ENCODE data around the gene SRRM5.
"Not testable (repeated sequence)": the region's sequence is repeated elsewhere in the genome, so short reads cannot be mapped to it uniquely, and the experiment has no call there.

Gene SRRM5

GRCh38 chr19:43594081-43594697 lies 17.7 kb upstream of the SRRM5 start:
- no peaks in the 10 kb centered on the region for H3K9me3 ChIP-seq (ENCODE audit: control insufficient read depth, low read length)
- no peak for DNase-seq (ENCODE audit: low read depth)
- H3K4me1 ChIP-seq (ENCODE audit: control insufficient read depth, insufficient read depth, low read length), result peaks cover 37% of the 10 kb centered on the region
- peak overlapping the region; percentile 90 for H3K4me3 ChIP-seq (ENCODE audit: low read length)
- no peaks in the 10 kb centered on the region for H3K27me3 ChIP-seq (replicated peaks; ENCODE audit: control insufficient read depth, insufficient read depth, low read length)
- H3K9ac ChIP-seq (ENCODE audit: low read length), result peak overlapping the region; percentile 95
- H3K36me3 ChIP-seq (ENCODE audit: control insufficient read depth, insufficient read depth, low read length, severe bottlenecking), result peaks cover 35% of the 10 kb centered on the region

- Histone ChIP-seq H3K9me3 (ENCODE audit: control insufficient read depth, low read length) (no peaks in the 10 kb centered on the region), H3K4me1 (ENCODE audit: control insufficient read depth, insufficient read depth, low read length) (peaks cover 34% of the 10 kb centered on the region), H3K4me3 (ENCODE audit: low read length) (peak overlapping the region; percentile 90), H3K36me3 (ENCODE audit: control insufficient read depth, insufficient read depth, low read length, severe bottlenecking) (peaks cover 41% of the 10 kb centered on the region), H3K27me3 (replicated peaks; ENCODE audit: control insufficient read depth, insufficient read depth, low read length) (no peaks in the 10 kb centered on the region), H3K9ac (ENCODE audit: low read length) (peak overlapping the region; percentile 95)
- DNase-seq (ENCODE audit: low read depth), result peak; percentile 82
These were observed 16.9 kb upstream of the SRRM5 start for GRCh38 chr19:43594710-43595604.

GRCh38 chr19:43595605-43595998 lies 16.3 kb upstream of the SRRM5 start:
- no peak for DNase-seq (ENCODE audit: low read depth)
- H3K36me3 ChIP-seq (ENCODE audit: control insufficient read depth, insufficient read depth, low read length, severe bottlenecking), result peaks cover 40% of the 10 kb centered on the region
- peak overlapping the region; percentile 90 for H3K4me3 ChIP-seq (ENCODE audit: low read length)
- H3K9ac ChIP-seq (ENCODE audit: low read length), result peak overlapping the region; percentile 95
- no peaks in the 10 kb centered on the region for H3K27me3 ChIP-seq (replicated peaks; ENCODE audit: control insufficient read depth, insufficient read depth, low read length)
- H3K9me3 ChIP-seq (ENCODE audit: control insufficient read depth, low read length), result no peaks in the 10 kb centered on the region
- H3K4me1 ChIP-seq (ENCODE audit: control insufficient read depth, insufficient read depth, low read length), result peaks cover 28% of the 10 kb centered on the region

DNA sequence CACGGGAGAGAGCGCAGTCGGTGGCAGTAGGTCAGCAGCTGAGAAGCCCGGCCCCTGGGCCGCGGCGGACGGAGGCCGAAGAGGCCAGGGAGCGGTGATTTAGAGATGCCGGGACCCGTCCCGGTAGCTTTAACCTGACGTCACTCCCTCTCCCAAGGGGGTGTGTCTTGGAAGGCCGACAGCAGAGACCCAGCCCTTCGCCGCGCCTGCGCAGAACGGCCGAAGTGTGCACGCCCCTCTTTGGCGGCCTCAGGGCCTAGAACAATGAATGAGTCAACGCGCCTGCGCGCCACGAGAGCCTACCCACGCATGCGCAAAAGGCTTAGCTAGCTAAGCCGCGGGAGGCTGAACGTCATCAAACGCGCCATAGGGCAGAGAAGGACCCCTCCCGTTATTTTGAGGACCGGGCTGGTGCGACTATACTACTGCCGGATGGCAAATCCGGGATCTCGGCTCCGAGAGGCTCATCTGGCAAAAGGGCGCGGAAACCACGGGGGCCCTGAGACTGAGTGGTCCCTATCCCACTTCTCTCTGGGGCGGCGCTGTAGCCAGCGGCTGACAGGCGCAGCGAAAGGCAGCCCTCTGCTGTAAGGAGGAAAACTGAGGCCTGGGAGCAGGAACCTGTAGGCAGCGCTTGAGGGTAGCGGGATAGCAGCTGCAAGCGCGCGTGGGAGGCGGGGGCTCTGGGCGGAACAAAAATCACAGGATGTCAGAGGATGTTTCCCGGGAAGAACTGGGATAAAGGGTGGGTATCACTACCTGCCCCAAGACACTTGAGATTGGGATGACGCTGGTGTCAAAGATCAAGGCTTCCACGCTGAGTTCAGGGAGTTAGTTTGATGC lies 15.7 kb upstream of the SRRM5 start, which contains the start of the genes IRGQ and ZNF576:
IRGQ (minus strand) TSS at position 136 of the 843 bp plus-strand sequence. CDS start 796 bp downstream, outside the sequence.
ZNF576 (plus strand) TSS at position 597 of the 843 bp plus-strand sequence. CDS start 514 bp downstream, outside the sequence.
- no peaks in the 10 kb centered on the region for H3K27me3 ChIP-seq (replicated peaks; ENCODE audit: control insufficient read depth, insufficient read depth, low read length)
- peak; percentile 100 for DNase-seq (ENCODE audit: low read depth)
- peak within 1 kb of the TSS; percentile 90 for H3K4me3 ChIP-seq (ENCODE audit: low read length)
- peak within 1 kb of the TSS; percentile 95 for H3K9ac ChIP-seq (ENCODE audit: low read length)
- peaks cover 40% of the 10 kb centered on the region for H3K36me3 ChIP-seq (ENCODE audit: control insufficient read depth, insufficient read depth, low read length, severe bottlenecking)
- no peaks in the 10 kb centered on the region for H3K9me3 ChIP-seq (ENCODE audit: control insufficient read depth, low read length)
- H3K4me1 ChIP-seq (ENCODE audit: control insufficient read depth, insufficient read depth, low read length), result peaks cover 28% of the 10 kb centered on the region

DNA sequence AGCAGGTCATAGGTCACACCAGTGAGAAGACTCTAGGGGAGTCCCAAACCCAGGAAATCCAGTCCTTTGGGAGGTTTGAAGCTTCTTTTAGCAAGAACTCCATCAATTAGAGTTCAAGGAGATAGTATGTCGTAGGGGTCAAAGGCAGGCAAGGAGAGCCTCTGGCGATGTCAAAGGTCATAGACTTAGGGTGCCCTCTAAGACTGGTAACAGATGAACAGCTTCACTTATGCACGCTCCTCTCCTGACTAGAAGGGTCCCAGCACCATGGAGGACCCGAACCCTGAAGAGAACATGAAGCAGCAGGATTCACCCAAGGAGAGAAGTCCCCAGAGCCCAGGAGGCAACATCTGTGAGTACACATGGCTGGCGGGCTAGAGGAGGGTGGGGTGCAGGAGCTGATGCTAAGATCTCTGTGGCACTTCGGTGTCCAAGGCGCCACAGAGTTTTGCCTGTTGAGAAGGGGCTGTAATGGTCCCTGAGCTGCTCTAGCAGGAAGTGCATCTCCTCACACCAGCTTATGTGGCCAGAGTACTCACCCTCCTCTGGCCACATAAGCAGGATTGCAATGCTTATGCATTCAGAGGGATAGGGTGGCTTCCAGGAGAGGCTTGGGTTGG lies 14.9 kb upstream of the SRRM5 start:
- DNase-seq (ENCODE audit: low read depth), result peak; percentile 14
- peaks cover 37% of the 10 kb centered on the region for H3K36me3 ChIP-seq (ENCODE audit: control insufficient read depth, insufficient read depth, low read length, severe bottlenecking)

GRCh38 chr19:43597876-43598275 lies 14.0 kb upstream of the SRRM5 start:
- Histone ChIP-seq H3K4me3 (ENCODE audit: low read length) (peak overlapping the region; percentile 90), H3K9ac (ENCODE audit: low read length) (peak overlapping the region; percentile 95), H3K9me3 (ENCODE audit: control insufficient read depth, low read length) (no peaks in the 10 kb centered on the region), H3K36me3 (ENCODE audit: control insufficient read depth, insufficient read depth, low read length, severe bottlenecking) (peaks cover 31% of the 10 kb centered on the region), H3K27me3 (replicated peaks; ENCODE audit: control insufficient read depth, insufficient read depth, low read length) (no peaks in the 10 kb centered on the region), H3K4me1 (ENCODE audit: control insufficient read depth, insufficient read depth, low read length) (peaks cover 28% of the 10 kb centered on the region)
- no peak for DNase-seq (ENCODE audit: low read depth)

More for the DNA sequence above, 14.9 kb upstream of the SRRM5 start:
- H3K4me3 ChIP-seq (ENCODE audit: low read length), result peak overlapping the region; percentile 90
- H3K4me1 ChIP-seq (ENCODE audit: control insufficient read depth, insufficient read depth, low read length), result peaks cover 28% of the 10 kb centered on the region
- no peaks in the 10 kb centered on the region for H3K27me3 ChIP-seq (replicated peaks; ENCODE audit: control insufficient read depth, insufficient read depth, low read length)
- H3K9ac ChIP-seq (ENCODE audit: low read length), result peak overlapping the region; percentile 95
- no peaks in the 10 kb centered on the region for H3K9me3 ChIP-seq (ENCODE audit: control insufficient read depth, low read length)

DNA sequence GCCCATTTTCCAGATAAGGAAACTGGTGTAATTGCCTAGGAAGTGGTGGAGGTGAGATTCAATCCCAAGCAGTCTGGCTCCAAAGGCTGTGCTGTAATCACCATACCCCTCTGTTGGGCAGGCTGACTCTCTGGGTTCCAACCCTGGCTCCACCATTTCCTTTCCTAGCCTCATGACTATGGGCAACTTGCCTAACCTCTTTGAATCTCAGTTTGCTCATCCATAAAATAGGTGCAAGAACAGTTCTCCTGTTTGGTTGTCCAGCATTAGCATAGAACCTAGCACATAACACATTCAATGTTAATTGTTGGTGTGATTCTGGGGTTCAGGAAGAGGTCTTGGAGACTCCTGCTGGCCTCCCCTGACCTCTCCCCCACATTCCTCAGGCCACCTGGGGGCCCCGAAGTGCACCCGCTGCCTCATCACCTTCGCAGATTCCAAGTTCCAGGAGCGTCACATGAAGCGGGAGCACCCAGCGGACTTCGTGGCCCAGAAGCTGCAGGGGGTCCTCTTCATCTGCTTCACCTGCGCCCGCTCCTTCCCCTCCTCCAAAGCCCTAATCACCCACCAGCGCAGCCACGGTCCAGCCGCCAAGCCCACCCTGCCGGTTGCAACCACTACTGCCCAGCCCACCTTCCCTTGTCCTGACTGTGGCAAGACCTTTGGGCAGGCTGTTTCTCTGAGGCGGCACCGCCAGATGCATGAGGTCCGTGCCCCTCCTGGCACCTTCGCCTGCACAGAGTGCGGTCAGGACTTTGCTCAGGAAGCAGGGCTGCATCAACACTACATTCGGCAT lies 13.2 kb upstream of the SRRM5 start:
- Histone ChIP-seq H3K36me3 (ENCODE audit: control insufficient read depth, insufficient read depth, low read length, severe bottlenecking) (peaks cover 23% of the 10 kb centered on the region), H3K4me1 (ENCODE audit: control insufficient read depth, insufficient read depth, low read length) (peaks cover 25% of the 10 kb centered on the region), H3K9me3 (ENCODE audit: control insufficient read depth, low read length) (no peaks in the 10 kb centered on the region), H3K9ac (ENCODE audit: low read length) (no peak overlapping the region), H3K27me3 (replicated peaks; ENCODE audit: control insufficient read depth, insufficient read depth, low read length) (no peaks in the 10 kb centered on the region), H3K4me3 (ENCODE audit: low read length) (no peak overlapping the region)
- DNase-seq (ENCODE audit: low read depth), result no peak

- no peaks in the 10 kb centered on the region for H3K27me3 ChIP-seq (replicated peaks; ENCODE audit: control insufficient read depth, insufficient read depth, low read length)
- peaks cover 16% of the 10 kb centered on the region for H3K4me1 ChIP-seq (ENCODE audit: control insufficient read depth, insufficient read depth, low read length)
- H3K36me3 ChIP-seq (ENCODE audit: control insufficient read depth, insufficient read depth, low read length, severe bottlenecking), result peaks cover 22% of the 10 kb centered on the region
- no peak for DNase-seq (ENCODE audit: low read depth)
- H3K4me3 ChIP-seq (ENCODE audit: low read length), result no peak overlapping the region
- H3K9me3 ChIP-seq (ENCODE audit: control insufficient read depth, low read length), result no peaks in the 10 kb centered on the region
- no peak overlapping the region for H3K9ac ChIP-seq (ENCODE audit: low read length)
These were observed 12.1 kb upstream of the SRRM5 start for GRCh38 chr19:43599635-43600295.

DNA sequence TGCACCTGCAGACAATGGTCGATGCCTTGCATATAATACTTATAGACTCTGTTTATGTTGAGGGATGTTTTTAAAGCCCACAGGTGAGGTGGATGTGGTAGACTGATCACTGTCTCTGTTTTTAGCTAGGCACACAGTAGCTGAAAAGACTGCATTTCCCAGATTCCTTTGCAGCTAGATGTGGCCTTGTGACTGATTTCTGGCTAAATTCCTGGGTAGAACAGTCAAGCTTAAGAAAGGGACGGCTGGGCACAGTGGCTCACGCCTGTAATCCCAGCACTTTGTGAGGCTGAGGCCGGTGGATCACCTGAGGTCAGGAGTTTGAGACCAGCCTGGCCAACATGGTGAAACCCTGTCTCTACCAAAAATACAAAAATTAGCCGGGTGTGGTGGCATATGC lies 11.6 kb upstream of the SRRM5 start:
- not testable (repeated sequence) for DNase-seq (ENCODE audit: low read depth); H3K9ac ChIP-seq (ENCODE audit: low read length); H3K27me3 ChIP-seq (replicated peaks; ENCODE audit: control insufficient read depth, insufficient read depth, low read length); H3K4me3 ChIP-seq (ENCODE audit: low read length); H3K9me3 ChIP-seq (ENCODE audit: control insufficient read depth, low read length)
- Histone ChIP-seq H3K36me3 (ENCODE audit: control insufficient read depth, insufficient read depth, low read length, severe bottlenecking) (peaks cover 22% of the 10 kb centered on the region), H3K4me1 (ENCODE audit: control insufficient read depth, insufficient read depth, low read length) (peaks cover 16% of the 10 kb centered on the region)

Data from adipocyte (in vitro differentiated cells).